ENCODE measurements around the gene GRID1.

Gene GRID1

GRCh38 chr10:85873063-85873462 is 493.5 kb downstream of the GRID1 start:
- TF ChIP-seq CTCF (IDR thresholded peaks at IDR 0.05; ENCODE audit: low read depth, low read length): no peak
- no peak for DNase-seq (ENCODE audit: low read depth in 2 of 2)
- H3K4me3 ChIP-seq (replicated peaks in 1 of 2; ENCODE audit: low read depth in 2 of 2, low read length in 2 of 2): no peak overlapping the region

- DNase-seq (ENCODE audit: low read depth in 2 of 2): no peak
- no peak overlapping the region for H3K4me3 ChIP-seq (replicated peaks in 1 of 2; ENCODE audit: low read depth in 2 of 2, low read length in 2 of 2)
- no peak for TF ChIP-seq CTCF (IDR thresholded peaks at IDR 0.05; ENCODE audit: low read depth, low read length)
Observed at GRCh38 chr10:85868627-85869499, 497.7 kb downstream of the GRID1 start.

- DNase-seq (ENCODE audit: low read depth in 2 of 2): no peak
- H3K4me3 ChIP-seq (replicated peaks in 1 of 2; ENCODE audit: low read depth in 2 of 2, low read length in 2 of 2): no peak overlapping the region
- TF ChIP-seq CTCF (IDR thresholded peaks at IDR 0.05; ENCODE audit: low read depth, low read length): no peak
Observed at GRCh38 chr10:85864868-85865526, 501.6 kb downstream of the GRID1 start.

- no peak for TF ChIP-seq CTCF (IDR thresholded peaks at IDR 0.05; ENCODE audit: low read depth, low read length)
- no peak for DNase-seq (ENCODE audit: low read depth in 2 of 2)
- H3K4me3 ChIP-seq (replicated peaks in 1 of 2; ENCODE audit: low read depth in 2 of 2, low read length in 2 of 2): no peak overlapping the region
Observed at GRCh38 chr10:85864173-85864549, 502.4 kb downstream of the GRID1 start.

GRCh38 chr10:85863301-85864172 is 503.1 kb downstream of the GRID1 start:
- H3K4me3 ChIP-seq (replicated peaks in 1 of 2; ENCODE audit: low read depth in 2 of 2, low read length in 2 of 2): no peak overlapping the region
- no peak for TF ChIP-seq CTCF (IDR thresholded peaks at IDR 0.05; ENCODE audit: low read depth, low read length)
- no peak for DNase-seq (ENCODE audit: low read depth in 2 of 2)

GRCh38 chr10:85862771-85863170 is 503.8 kb downstream of the GRID1 start:
- no peak overlapping the region for H3K4me3 ChIP-seq (replicated peaks in 1 of 2; ENCODE audit: low read depth in 2 of 2, low read length in 2 of 2)
- no peak for TF ChIP-seq CTCF (IDR thresholded peaks at IDR 0.05; ENCODE audit: low read depth, low read length)
- no peak for DNase-seq (ENCODE audit: low read depth in 2 of 2)
